HG02588 (cell line): Measurements from ENCODE around the gene REC8.

Experiments
- ATAC-seq: cut with Tn5 transposase; IDR thresholded peaks from one replicate; pipeline ENCODE4 v1.9.1; 2021; ENCODE audit warnings: mild to moderate bottlenecking, moderate library complexity; ENCODE audit not compliant: unreplicated experiment

REC8 gene

DNA sequence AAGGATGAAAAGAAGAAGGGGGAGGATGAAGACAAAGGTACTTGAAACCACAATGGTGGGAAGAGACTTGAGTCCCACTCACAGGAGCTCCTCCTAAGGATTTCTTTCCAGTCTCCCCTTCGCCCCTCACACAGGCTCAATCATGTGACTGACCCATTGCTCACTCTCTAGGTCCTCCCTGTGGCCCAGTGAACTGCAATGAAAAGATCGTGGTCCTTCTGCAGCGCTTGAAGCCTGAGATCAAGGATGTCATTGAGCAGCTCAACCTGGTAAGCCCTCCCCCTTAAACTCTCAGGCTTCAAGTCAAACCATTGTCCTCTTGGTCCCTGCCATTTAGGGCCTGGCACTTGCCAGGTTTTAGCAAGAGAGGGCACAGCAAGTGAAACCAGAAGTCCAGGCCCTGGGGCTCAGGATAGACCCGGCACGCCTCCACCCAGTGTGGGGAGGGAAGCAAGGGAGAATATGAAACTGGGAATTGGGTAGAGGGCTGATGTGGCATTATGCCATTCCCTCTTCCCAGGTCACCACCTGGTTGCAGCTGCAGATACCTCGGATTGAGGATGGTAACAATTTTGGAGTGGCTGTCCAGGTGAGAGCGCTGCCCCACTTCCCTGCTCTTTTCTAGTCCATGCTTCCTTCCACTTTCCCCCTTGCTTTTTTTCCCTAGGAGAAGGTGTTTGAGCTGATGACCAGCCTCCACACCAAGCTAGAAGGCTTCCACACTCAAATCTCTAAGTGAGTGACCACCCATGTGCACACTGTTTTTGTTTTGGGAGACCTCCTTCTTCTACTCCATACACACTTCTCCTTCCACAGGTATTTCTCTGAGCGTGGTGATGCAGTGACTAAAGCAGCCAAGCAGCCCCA lies 34.1 kb upstream of the REC8 start:
- ATAC-seq, result no peak

DNA sequence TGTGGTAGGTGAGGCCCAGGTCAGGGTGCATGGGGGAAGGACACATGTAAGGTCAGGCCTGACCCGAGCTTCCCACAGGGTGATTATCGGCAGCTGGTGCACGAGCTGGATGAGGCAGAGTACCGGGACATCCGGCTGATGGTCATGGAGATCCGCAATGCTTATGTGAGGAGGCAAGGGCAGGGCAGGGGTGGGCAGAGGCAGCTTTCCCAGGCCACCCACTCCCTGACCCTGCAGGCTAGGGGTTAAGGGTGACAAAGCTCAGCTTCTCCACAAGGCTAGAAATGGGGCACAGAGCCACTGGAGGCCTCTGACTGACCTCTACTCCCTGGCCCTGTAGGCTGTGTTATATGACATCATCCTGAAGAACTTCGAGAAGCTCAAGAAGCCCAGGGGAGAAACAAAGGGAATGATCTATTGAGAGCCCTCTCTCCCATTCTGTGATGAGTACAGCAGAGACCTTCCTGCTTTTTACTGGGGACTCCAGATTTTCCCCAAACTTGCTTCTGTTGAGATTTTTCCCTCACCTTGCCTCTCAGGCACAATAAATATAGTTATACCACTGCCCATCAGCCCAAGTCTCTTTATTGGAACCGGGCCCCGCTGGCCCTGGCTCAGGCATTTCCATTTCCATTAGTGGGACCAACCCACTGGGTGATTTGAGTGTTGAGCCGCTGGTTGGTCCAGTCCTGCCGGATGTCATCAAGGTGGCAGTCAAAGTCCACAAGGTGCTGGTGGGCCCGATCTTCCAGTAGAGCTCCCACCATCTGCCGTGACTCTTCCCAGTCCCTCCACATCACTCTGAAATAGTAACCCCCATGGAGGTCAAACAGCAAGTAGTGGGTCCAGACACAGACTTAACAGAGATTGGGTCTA lies 33.2 kb upstream of the REC8 start:
- ATAC-seq, result no peak

DNA sequence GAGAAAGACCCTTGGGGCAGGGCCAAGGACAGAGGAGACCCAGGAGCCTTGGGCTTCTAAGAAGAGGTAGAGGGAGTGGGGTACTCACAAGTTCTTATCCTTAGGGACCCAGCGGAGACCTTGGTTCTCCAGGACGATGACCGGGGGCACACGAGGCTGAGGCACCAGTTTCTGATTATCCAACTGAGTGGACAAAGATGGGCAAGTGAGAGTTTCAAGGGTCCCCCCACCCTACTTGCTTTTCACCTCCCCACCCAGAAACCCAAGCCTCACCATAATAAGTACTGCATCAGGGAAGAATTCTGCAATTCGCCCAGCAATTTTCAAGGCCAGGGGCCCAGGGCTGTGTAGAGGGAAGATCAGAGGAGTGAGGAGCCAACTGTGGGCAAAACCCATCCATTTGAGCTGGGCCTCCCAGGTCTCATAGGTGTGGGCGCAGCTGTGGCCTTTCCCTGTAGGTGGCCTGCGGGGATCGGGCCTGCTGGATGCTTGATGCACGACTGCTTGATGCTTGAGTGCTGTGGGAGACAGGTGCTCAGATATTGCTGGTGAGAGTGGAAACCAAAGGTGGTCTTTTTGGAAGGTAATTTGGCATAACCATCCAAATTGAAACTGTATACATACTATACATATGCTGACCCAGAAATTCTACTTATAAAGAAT lies 32.5 kb upstream of the REC8 start:
- no peak for ATAC-seq

DNA sequence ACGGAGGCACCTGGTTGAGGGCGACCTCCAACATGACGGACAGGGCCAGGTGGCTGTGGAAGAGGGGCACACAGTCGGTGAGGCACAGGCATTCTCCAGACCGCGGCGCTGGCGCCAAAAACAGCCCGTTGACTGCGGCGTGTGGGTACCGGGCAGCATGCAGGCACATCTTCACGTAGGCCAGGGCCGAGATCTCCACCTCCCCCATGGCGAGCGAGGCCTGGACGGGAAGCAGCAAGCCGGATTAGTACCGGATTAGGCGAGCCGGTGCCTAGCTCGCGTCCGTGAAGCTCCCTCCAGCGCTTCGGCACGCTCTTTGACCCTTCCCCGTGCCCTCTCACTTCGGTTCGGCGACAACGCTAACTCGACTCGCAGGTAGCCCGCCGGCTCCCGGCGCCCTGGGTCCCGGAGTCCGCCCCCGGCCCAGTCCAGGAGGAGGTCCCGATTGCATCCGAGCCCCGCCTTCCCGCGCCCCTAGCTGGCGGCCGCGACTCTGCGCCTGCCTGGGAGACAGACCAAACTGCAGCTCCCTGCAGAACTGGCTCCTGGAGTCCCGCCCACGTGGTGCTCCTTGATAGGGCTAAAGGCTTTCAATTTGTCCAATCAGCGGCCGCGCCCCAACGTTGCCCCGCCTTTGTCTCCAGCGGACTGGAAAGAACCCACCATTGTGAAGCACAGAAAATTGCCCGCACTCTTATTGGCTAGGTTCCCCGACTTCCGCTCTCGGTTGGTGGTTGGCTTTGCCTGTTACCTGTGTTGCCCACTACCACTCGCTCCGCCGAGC lies 30.6 kb upstream of the REC8 start, which contains the start of gene EMC9:
TSS of gene EMC9 (minus strand) at position 495 of the 784 bp plus-strand sequence. CDS start at position 208, 287 bp downstream.
- ATAC-seq, result peak; percentile 82

DNA sequence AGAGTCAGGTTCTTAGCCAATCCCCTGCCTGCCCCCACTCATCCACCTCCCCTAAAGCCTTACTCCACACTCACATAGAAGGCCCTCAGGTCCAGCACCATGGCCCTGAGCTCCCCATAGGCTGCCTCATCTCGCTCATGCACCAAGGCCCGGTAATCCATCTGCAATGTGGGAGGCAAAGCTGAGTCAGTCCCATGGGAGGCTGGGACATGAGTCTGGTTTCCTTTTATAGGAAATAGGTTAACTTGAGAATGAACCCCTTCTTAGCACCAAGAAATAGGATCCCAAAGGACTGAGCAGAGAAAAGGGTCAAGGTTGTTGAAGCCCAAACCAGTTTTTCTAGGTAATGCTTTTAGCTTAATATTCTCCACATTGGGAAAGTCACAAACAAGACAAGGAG lies 28.4 kb upstream of the REC8 start:
- ATAC-seq, result no peak

DNA sequence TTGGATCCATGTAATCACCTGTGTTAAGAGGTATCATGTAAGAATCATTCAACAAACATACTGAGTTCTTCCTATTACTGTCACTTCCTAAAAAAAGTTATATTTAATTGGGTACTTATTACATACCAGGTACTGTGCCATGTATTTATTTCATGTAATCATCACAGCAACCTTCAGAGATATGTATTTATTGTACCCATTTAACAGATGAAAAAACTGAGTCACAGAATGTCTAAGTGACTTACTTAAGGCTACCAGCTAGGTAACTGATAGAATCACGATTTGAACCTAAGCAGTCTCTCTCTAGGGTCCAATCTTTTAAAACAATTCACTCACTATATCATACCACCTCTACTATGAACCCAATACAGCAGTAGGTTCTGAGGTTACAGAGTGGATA lies 27.4 kb upstream of the REC8 start:
- no peak for ATAC-seq

DNA sequence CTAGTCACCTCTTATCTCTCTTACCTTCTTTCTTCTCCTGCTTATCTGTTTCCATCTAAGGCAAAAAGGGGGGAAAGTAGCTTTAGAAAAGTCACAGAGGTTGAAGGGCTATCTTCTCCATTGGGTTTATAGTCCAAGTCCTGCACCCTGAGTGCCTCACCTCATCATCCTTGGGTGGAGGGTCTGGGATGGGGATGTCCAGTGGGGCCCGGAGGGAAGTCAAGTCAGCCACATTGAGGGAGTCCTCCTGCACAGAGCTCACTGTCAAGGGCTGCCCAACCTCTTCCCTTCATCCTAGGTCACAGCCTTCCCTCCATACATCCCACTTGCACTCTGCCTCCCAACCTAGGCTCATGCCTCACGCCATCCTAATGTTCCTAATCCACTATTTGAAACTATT lies 26.7 kb upstream of the REC8 start:
- no peak for ATAC-seq

DNA sequence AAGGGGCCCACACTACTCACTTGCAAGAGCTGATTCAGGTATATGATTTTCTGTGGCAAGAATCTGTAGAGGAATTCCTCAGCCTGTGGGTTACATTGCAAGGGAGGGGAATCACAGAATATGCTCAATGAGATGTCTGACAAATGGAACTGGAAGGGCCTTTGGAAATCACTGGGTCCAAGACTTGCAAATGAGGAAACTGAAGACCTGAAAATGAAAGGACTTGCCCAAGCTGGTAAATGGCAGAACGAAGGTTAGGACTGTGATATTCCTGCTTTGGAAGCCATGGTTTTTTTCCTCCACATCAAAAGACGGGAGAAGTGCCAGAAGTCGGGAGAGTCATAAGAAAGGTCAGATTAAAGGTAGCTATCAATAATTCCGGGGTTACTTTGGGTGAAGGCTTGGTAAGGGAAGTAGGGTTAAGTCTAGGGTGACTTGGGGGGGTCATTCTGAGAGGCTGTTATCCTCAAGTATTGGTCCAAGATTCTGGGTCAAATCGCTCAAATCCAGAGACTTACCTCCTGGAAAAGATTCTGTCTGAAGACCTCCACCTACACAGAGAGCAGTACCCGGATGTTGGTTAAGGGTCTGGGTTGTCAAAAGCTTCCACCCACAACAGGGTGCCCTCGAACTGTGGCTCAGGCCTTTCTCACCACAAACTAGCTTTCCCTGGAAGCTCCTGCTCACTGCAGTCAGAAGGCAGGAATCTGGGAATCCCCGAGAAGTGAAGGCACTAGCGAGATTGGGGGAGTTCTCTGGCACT lies 26.0 kb upstream of the REC8 start:
- no peak for ATAC-seq

DNA sequence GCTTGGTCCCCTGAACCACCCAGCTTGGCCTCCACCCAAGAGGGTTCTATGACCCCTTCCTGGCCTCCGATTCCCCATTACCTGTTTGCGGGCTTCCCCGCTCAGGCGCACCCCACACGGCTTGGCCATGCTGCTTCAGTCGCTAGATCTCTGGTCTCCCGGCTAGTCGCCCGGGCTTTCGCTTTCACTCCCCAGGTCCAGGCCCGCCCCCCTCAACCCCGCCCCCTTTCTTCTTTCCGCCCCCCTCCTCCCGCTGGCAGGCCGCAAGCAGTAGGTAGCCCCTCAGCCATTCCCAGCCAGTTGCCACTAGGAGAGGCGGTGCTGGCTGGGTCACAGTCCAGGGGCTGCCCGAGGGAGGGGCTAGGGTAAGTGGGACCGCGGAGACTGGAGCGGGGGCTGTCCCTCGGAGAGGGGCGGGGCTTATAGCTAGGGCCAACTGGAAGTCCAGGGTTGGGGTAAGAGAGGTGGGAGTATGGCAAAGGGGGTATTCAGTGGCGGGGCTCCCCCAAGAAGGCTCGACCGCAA lies 25.4 kb upstream of the REC8 start, which contains the start of gene PSME2:
TSS of gene PSME2 (minus strand) at position 158 of the 525 bp plus-strand sequence. CDS start at position 129, 29 bp downstream.
- ATAC-seq, result peak; percentile 47

DNA sequence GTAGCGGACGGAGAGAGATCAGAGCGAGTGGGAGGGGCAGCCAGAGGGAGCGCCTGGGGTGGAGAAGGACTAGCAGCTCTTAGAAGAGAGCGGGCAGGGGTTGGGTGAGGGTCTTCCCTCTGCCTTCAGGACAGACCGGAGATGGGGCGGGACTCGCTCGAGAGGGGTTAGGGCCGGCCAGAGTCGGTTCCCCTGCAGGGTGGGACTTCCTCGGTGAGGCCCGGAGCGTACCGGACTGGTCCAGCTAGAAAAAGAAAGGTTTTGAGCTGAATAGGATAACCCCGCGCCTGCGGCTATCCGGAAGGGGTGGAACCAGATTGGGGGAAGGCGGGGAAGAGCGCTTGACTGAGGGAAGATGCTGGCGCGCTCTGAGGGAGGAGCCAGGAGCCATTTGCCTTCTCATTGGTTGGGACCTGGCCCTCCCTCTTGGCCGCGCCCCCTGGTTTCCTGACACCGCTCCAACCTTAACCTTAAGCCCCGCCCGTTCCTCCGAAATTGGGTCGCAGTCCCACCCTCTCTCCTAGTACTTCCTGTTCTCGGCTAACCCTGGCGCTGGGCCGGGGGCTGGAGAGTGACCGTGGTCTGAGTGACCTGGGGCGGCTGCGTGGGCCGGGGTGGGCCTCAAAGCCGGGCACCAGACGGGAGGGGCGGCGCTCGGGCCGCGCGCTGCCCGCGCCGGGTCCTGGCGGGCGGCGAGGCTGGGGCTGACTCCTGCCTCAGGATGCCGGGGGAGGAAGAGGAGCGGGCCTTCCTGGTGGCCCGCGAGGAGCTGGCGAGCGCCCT lies 24.7 kb upstream of the REC8 start, which contains the start of gene RNF31:
TSS of gene RNF31 (plus strand) at position 521 of the 783 bp plus-strand sequence. CDS start at position 722, 201 bp downstream.
- ATAC-seq, result peak; percentile 80

DNA sequence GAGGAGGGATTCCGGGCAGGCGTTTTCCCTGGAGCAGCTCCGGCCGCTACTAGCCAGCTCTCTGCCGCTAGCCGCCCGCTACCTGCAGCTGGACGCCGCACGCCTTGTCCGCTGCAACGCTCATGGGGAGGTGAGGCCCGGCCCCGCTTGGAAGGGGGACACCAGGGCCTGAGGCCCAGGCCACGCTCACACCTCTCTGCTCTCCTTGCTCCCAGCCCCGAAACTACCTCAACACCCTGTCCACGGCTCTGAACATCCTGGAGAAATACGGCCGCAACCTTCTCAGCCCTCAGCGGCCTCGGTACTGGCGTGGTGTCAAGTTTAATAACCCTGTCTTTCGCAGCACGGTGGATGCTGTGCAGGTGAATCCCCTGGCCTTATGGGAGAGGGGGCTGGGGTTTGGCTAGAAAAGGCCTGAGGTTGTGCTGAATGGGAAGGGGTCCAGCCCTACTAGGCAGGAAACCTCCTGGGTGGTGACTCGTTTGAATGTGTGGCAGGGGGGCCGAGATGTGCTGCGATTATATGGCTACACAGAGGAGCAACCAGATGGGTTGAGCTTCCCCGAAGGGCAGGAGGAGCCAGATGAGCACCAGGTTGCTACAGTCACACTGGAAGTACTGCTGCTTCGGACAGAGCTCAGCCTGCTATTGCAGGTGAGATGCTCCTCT lies 24.0 kb upstream of the REC8 start:
- no peak for ATAC-seq

DNA sequence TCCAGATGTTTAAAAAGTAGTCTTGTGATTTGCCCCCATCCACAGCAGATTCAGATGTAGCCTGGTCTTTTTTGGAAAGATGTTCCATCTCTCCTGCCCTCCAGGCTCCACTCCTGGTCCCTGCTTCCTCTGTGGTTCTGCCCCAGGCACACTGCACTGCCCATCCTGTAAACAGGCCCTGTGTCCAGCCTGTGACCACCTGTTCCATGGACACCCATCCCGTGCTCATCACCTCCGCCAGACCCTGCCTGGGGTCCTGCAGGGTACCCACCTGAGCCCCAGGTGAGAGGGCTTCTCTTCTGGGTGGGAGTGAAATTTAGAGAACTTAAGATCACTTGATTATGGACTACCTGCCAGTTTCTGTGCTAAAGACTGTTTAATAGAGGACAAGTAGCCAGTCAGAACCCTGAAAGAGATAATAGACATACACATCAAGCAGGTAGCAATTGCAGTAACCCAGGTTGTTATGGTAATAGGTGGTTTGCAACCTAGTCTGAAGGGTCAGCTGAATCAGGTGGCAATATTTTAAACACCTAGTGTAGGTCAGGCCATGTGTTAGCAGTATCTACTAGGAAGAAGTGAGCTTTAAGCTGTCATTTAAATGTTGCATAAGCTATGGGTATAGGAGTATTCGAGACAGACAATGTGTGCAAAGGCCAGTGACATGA lies 22.4 kb upstream of the REC8 start:
- no peak for ATAC-seq

DNA sequence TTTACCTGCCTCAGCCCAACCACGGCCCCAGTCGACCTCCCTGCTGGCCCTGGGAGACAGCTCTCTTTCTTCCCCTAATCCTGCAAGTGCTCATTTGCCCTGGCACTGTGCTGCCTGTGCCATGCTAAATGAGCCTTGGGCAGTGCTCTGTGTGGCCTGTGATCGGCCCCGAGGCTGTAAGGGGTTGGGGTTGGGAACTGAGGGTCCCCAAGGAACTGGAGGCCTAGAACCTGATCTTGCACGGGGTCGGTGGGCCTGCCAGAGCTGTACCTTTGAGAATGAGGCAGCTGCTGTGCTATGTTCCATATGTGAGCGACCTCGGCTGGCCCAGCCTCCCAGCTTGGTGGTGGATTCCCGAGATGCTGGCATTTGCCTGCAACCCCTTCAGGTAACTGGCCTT lies 21.8 kb upstream of the REC8 start:
- no peak for ATAC-seq

DNA sequence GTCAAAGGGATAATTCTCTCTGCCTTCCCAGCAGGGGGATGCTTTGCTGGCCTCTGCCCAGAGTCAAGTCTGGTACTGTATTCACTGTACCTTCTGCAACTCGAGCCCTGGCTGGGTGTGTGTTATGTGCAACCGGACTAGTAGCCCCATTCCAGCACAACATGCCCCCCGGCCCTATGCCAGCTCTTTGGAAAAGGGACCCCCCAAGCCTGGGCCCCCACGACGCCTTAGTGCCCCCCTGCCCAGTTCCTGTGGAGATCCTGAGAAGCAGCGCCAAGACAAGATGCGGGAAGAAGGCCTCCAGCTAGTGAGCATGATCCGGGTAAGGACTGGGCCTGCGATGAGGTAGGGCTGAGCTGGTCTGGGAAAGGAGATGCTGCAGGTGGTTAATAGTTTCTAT lies 21.3 kb upstream of the REC8 start:
- ATAC-seq, result no peak

DNA sequence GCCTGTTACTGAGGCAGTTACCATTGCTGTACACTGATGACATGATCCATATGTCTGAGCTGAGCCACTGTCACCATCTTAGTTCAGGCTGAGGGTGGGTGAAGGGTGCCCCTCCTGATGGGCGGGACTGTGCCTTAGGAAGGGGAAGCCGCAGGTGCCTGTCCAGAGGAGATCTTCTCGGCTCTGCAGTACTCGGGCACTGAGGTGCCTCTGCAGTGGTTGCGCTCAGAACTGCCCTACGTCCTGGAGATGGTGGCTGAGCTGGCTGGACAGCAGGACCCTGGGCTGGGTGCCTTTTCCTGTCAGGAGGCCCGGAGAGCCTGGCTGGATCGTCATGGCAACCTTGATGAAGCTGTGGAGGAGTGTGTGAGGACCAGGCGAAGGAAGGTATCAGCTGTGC lies 20.9 kb upstream of the REC8 start:
- ATAC-seq, result no peak

DNA sequence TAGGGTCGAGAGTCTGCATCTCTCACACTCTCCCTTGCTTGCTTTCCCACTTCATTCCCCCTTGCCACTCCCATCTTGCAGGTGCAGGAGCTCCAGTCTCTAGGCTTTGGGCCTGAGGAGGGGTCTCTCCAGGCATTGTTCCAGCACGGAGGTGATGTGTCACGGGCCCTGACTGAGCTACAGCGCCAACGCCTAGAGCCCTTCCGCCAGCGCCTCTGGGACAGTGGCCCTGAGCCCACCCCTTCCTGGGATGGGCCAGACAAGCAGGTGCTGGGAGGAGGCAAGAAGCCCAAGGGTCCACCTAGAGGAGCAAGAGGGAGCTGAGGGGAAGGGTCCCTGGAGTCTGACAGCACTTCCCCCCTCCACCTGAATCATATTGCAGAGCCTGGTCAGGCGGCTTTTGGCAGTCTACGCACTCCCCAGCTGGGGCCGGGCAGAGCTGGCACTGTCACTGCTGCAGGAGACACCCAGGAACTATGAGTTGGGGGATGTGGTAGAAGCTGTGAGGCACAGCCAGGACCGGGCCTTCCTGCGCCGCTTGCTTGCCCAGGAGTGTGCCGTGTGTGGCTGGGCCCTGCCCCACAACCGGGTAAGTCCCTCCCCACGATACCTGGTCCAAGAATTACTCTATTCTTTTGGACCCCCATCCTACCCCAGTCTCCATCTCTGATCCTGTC lies 20.3 kb upstream of the REC8 start:
- ATAC-seq, result no peak

DNA sequence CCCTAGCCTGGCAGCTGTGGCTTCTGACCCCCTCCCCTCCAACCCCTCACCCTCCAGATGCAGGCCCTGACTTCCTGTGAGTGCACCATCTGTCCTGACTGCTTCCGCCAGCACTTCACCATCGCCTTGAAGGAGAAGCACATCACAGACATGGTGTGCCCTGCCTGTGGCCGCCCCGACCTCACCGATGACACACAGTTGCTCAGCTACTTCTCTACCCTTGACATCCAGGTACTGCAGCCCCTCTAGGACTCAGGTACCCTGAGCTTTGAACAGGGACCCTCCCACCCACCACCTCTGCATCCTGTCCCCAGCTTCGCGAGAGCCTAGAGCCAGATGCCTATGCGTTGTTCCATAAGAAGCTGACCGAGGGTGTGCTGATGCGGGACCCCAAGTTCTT lies 16.8 kb upstream of the REC8 start:
- no peak for ATAC-seq
